GM23338 (cell line): ENCODE measurements around the gene ABL2. TPM values are rescaled to one million over a fixed set of nuclear protein-coding genes. Genes with fewer than 3 reads are reported as not detected.

Experiments
- ATAC-seq: fragments of 200-7000 bp; cut with Tn5 transposase; 3 replicates; pipeline ENCODE4 v1.9.1; 2020
- DNase-seq: peaks from one replicate; pipeline ENCODE4 v3.0.0-alpha.2; 2015; ENCODE audit warnings: low spot score
- H2AFZ ChIP-seq: fragments of 200-600 bp; sonication (generic); 2 replicates; pipeline ENCODE4 v1.8.0; 2016; ENCODE audit warnings: antibody characterized with exemption, mild to moderate bottlenecking, moderate library complexity
- H3F3A ChIP-seq: fragments of 200-600 bp; sonication (generic); replicated peaks from 2 replicates; pipeline ENCODE4 v1.8.0; 2017; ENCODE audit warnings: antibody characterized with exemption, mixed run types, low read depth
- H3K27ac ChIP-seq: fragments of 200-600 bp; sonication (generic); 2 replicates; pipeline ENCODE4 v1.6.1; 2016; ENCODE audit warnings: low read depth
- H3K27me3 ChIP-seq: fragments of 200-600 bp; sonication (generic); 2 replicates; pipeline ENCODE4 v1.8.0; 2016; ENCODE audit warnings: mild to moderate bottlenecking, mixed run types, moderate library complexity; ENCODE audit not compliant: insufficient read depth
- H3K36me3 ChIP-seq: fragments of 200-600 bp; sonication (generic); 2 replicates; pipeline ENCODE4 v1.8.0; 2016; ENCODE audit warnings: mild to moderate bottlenecking; ENCODE audit not compliant: insufficient read depth
- H3K4me1 ChIP-seq: fragments of 200-600 bp; sonication (generic); 2 replicates; pipeline ENCODE4 v1.8.0; 2016; ENCODE audit warnings: mild to moderate bottlenecking, moderate library complexity; ENCODE audit not compliant: insufficient read depth
- H3K4me2 ChIP-seq: fragments of 200-600 bp; sonication (generic); 2 replicates; pipeline ENCODE4 v1.7.1; 2017; ENCODE audit warnings: mixed run types
- H3K4me3 ChIP-seq: fragments of 200-600 bp; sonication (generic); 2 replicates; pipeline ENCODE4 v1.6.1; 2016; ENCODE audit warnings: mixed run types
- H3K79me2 ChIP-seq: fragments of 200-600 bp; sonication (generic); replicated peaks from 2 replicates; pipeline ENCODE4 v1.8.0; 2017; ENCODE audit warnings: mild to moderate bottlenecking; ENCODE audit not compliant: insufficient read depth
- H3K9me2 ChIP-seq: fragments of 200-600 bp; sonication (generic); 2 replicates; pipeline ENCODE4 v1.8.0; 2017; ENCODE audit not compliant: insufficient read depth
- H4K20me1 ChIP-seq: fragments of 200-600 bp; sonication (generic); replicated peaks from 2 replicates; pipeline ENCODE4 v1.8.0; 2017; ENCODE audit warnings: mild to moderate bottlenecking; ENCODE audit not compliant: insufficient read depth
- H3K27ac Mint-ChIP-seq: 2 replicates; pipeline ENCODE4 v1.8.0; 2020; ENCODE audit warnings: inconsistent platforms, mild to moderate bottlenecking, moderate library complexity, mixed read lengths
- H3K27me3 Mint-ChIP-seq: 3 replicates; pipeline ENCODE4 v1.8.0; 2022; ENCODE audit warnings: low read depth, mild to moderate bottlenecking, moderate library complexity, mixed read lengths, inconsistent platforms; ENCODE audit not compliant: insufficient read depth, poor library complexity
- H3K36me3 Mint-ChIP-seq: 3 replicates; pipeline ENCODE4 v1.8.0; 2021; ENCODE audit warnings: low read depth, mild to moderate bottlenecking, inconsistent platforms, moderate library complexity, mixed read lengths
- H3K4me1 Mint-ChIP-seq: 3 replicates; pipeline ENCODE4 v1.8.0; 2020; ENCODE audit warnings: mild to moderate bottlenecking, inconsistent platforms, mixed read lengths
- H3K4me3 Mint-ChIP-seq: 3 replicates; pipeline ENCODE4 v1.8.0; 2021; ENCODE audit warnings: moderate library complexity, mild to moderate bottlenecking, inconsistent platforms, mixed read lengths
- H3K9me3 Mint-ChIP-seq: 3 replicates; pipeline ENCODE4 v1.8.0; 2020; ENCODE audit warnings: moderate library complexity, mild to moderate bottlenecking, inconsistent platforms, mixed read lengths
- CREB1 ChIP-seq: fragments of 250-450 bp; sonication (Bioruptor Pico); IDR thresholded peaks from 2 replicates; pipeline ENCODE4 v1.5.0; 2020; ENCODE audit warnings: low read depth, mild to moderate bottlenecking, moderate library complexity
- CTCF ChIP-seq, 2 experiments: fragments of 200-600 bp in 1 of 2; sonication (generic) in 1 of 2; conservative IDR thresholded peaks; 2 replicates each; pipeline versions ENCODE4 v1.5.1 to v1.6.1; 2016 to 2017; ENCODE audit warnings: antibody characterized with exemption in 2 of 2, low read depth in 2 of 2, mild to moderate bottlenecking in 2 of 2, moderate library complexity in 1 of 2
- ETS1 ChIP-seq: IDR thresholded peaks from 2 replicates; pipeline ENCODE4 v1.6.1; 2016; ENCODE audit warnings: antibody characterized with exemption
- EZH2 ChIP-seq: fragments of 200-600 bp; sonication (generic); IDR thresholded peaks from one replicate; pipeline ENCODE4 v1.8.0; 2017; ENCODE audit warnings: antibody characterized with exemption, mild to moderate bottlenecking, low read depth; ENCODE audit not compliant: unreplicated experiment
- EZH2phosphoT487 ChIP-seq: fragments of 200-600 bp; sonication (generic); IDR thresholded peaks from one replicate; pipeline ENCODE4 v1.8.1; 2018; ENCODE audit warnings: antibody characterized with exemption; ENCODE audit not compliant: unreplicated experiment
- JUNB ChIP-seq: IDR thresholded peaks from one replicate; pipeline ENCODE4 v1.6.1; 2016; ENCODE audit warnings: antibody characterized with exemption; ENCODE audit not compliant: unreplicated experiment
- NANOG ChIP-seq: IDR thresholded peaks from 2 replicates; pipeline ENCODE4 v1.6.1; 2016; ENCODE audit warnings: antibody characterized with exemption, borderline replicate concordance
- POLR2AphosphoS5 ChIP-seq: IDR thresholded peaks from 2 replicates; pipeline ENCODE4 v1.6.1; 2016; ENCODE audit warnings: antibody characterized with exemption, low read depth
- REST ChIP-seq: IDR thresholded peaks from one replicate; pipeline ENCODE4 v1.6.1; 2018; ENCODE audit warnings: antibody characterized with exemption; ENCODE audit not compliant: unreplicated experiment
- STAT1 ChIP-seq: IDR thresholded peaks from one replicate; pipeline ENCODE4 v1.6.1; 2016; ENCODE audit warnings: antibody characterized with exemption; ENCODE audit not compliant: unreplicated experiment
- ZNF114 ChIP-seq: fragments of 250-450 bp; sonication (Bioruptor Pico); IDR thresholded peaks from 2 replicates; pipeline ENCODE4 v1.5.0; 2020; ENCODE audit warnings: mild to moderate bottlenecking, moderate library complexity
- ZNF331 ChIP-seq: fragments of 250-450 bp; sonication (Bioruptor Pico); IDR thresholded peaks from 2 replicates; pipeline ENCODE4 v1.5.0; 2020; ENCODE audit warnings: low read depth, mild to moderate bottlenecking, moderate library complexity
- ZNF462 ChIP-seq: fragments of 250-450 bp; sonication (Bioruptor Pico); IDR thresholded peaks from 2 replicates; pipeline ENCODE4 v1.5.0; 2020; ENCODE audit warnings: mild to moderate bottlenecking, moderate library complexity
- polyA plus RNA-seq: library from polyadenylated mRNA; unstranded; fragments of >200 nt; fragmentation: Nextera tagmentation; extraction: Ambion mirVana; gene quantifications from 2 replicates; pipeline ENCODE4 v1.2.1, GENCODE V29; 2016
- total RNA-seq: library from RNA; depleted of rRNA; stranded (reverse); fragments of >200 nt; shearing (Covaris generic); gene quantifications from 2 replicates; pipeline ENCODE4 v1.2.3, GENCODE V29; 2014

The ABL2 gene
- total and polyA plus RNA-seq, 2 experiments from 2014 or later, result 5.8 to 22.7 TPM

- Histone ChIP-seq H3K4me1 (peaks cover 30% of the 10 kb centered on the region), H4K20me1 (no peaks in the 10 kb centered on the region), H3F3A (no peaks in the 10 kb centered on the region), H3K36me3 (0 out of 2 replicates have a peak, but pooled peaks cover 13% of the 10 kb centered on the region), H3K9me2 (no peaks in the 10 kb centered on the region), H3K79me2 (no peaks in the 10 kb centered on the region), H3K27me3 (no peaks in the 10 kb centered on the region), H3K27ac (no peak overlapping the region), H2AFZ (no peak overlapping the region), H3K4me2 (no peak overlapping the region), H3K4me3 (no peak overlapping the region)
- Mint-ChIP-seq H3K9me3 (peaks cover 3% of the 10 kb centered on the region; the same call in 1 of the 3 replicates), H3K36me3 (peaks cover 23% of the 10 kb centered on the region), H3K27ac (no peak overlapping the region), H3K4me3 (no peak overlapping the region), H3K4me1 (peaks cover 19% of the 10 kb centered on the region), H3K27me3 (no peaks in the 10 kb centered on the region)
- TF ChIP-seq REST, result no peak
- TF ChIP-seq STAT1, result no peak
- no peak for TF ChIP-seq CTCF (conservative IDR thresholded peaks at IDR 0.05; ENCODE audit: low read depth in 2 of 2)
- no peak for TF ChIP-seq EZH2phosphoT487
- no peak for TF ChIP-seq EZH2
- TF ChIP-seq ZNF462 (CRISPR knock-in tag), result no peak
- TF ChIP-seq ZNF331 (CRISPR knock-in tag), result no peak
- no peak for TF ChIP-seq ETS1
- no peak for TF ChIP-seq NANOG
- TF ChIP-seq JUNB, result no peak
- no peak for TF ChIP-seq ZNF114 (CRISPR knock-in tag)
- TF ChIP-seq POLR2AphosphoS5, result no peak
- no peak for TF ChIP-seq CREB1 (CRISPR knock-in tag)
- no peak for ATAC-seq
- DNase-seq, result no peak
Observed at GRCh38 chr1:179061360-179062282, 167.9 kb downstream of the ABL2 start.
